ENCODE data around the gene CELA2A. TPM values are rescaled to one million over a fixed set of nuclear protein-coding genes. Genes with fewer than 3 reads are reported as not detected.

The CELA2A gene
- total and polyA plus RNA-seq, 2 of the 13 experiments (the other 11 are each of a cell fraction or from before 2014, with no cell fraction given), result not detected

- no peak for TF ChIP-seq KDM1A (CRISPR knock-in tag; IDR thresholded peaks at IDR 0.05)
These were observed 31.0 kb upstream of the CELA2A start (continued) for GRCh38 chr1:15425521-15425920.

GRCh38 chr1:15425958-15426357 lies 30.6 kb upstream of the CELA2A start:
- ATAC-seq (no peak), DNase-seq (ENCODE audit: low spot score) (no peak), FAIRE-seq (no peak)
- Histone ChIP-seq H3K4me2 (ENCODE audit: low read depth, low read length) (no peak overlapping the region), H3K9ac (ENCODE audit: insufficient read depth, low read depth, low read length) (no peak overlapping the region), H3K9me3 (ENCODE audit: low read length) (no peaks in the 10 kb centered on the region), H3K27me3 (ENCODE audit: control insufficient read depth in 1 of 2, insufficient read depth in 2 of 2, low read length in 2 of 2) (no peaks in the 10 kb centered on the region), H3K4me1 (ENCODE audit: insufficient read depth, low read length) (peaks cover 10% of the 10 kb centered on the region), H2AFZ (ENCODE audit: low read length) (no peak overlapping the region), H3K36me3 (replicated peaks in 1 of 2; ENCODE audit: control insufficient read depth in 1 of 2, insufficient read depth in 2 of 2, low read length in 2 of 2) (peaks cover 0 to 2% of the 10 kb centered on the region in 2 experiments; a peak in 2 of 5 replicates), H4K20me1 (ENCODE audit: insufficient read depth, low read length) (no peaks in the 10 kb centered on the region), H3K27ac (ENCODE audit: extremely low read length, insufficient read depth, low read length) (no peak overlapping the region), H3K4me3 (replicated peaks in 1 of 3; ENCODE audit: insufficient read depth in 1 of 3, low read depth in 2 of 3, low read length in 3 of 3) (no peak overlapping the region), H3K79me2 (ENCODE audit: insufficient read depth, low read length) (no peaks in the 10 kb centered on the region)
- WGBS (ENCODE audit: low lambda C conversion rate), result 91% methylated on average over 5 of the region's 6 CpGs
- ChIA-PET POLR2A (no interaction called here), CTCF (ENCODE audit: low intra/inter-chr PET ratio, low total read pairs) (no interaction called here)
- TF ChIP-seq DDIT3 (CRISPR knock-in tag; IDR thresholded peaks at IDR 0.05), result no peak
- no peak for TF ChIP-seq RFXAP (CRISPR knock-in tag; IDR thresholded peaks at IDR 0.05; ENCODE audit: borderline replicate concordance)
- no peak for TF ChIP-seq ZNF18 (CRISPR knock-in tag; IDR thresholded peaks at IDR 0.05; ENCODE audit: insufficient replicate concordance)
- no peak for TF ChIP-seq KIAA2018 (CRISPR knock-in tag; IDR thresholded peaks at IDR 0.05; ENCODE audit: borderline replicate concordance)
- no peak for TF ChIP-seq CEBPG (CRISPR knock-in tag; IDR thresholded peaks at IDR 0.05)
- TF ChIP-seq ZNF878 (CRISPR knock-in tag; IDR thresholded peaks at IDR 0.05), result no peak
- in situ Hi-C loops (cut with HindIII; ENCODE audit: extremely low pct_ligation_motif_present, low pct_unique_long_range_greater_than_20kb) (loop anchor here (5.0 kb wide), 1 partner anchor 99 kb away; no protein-coding TSS in a partner anchor), intact Hi-C loops (cut with micrococcal nuclease; ENCODE audit: unreplicated experiment) (no loop called here)
- no TSS peak for BruUV-seq (replicated peaks)

Data from HepG2 (cell line).